ENCODE data around the gene RERG.

GRCh38 chr12:15114501-15114900 is 106.7 kb downstream of the RERG start:
- TF ChIP-seq, protein P1, sequence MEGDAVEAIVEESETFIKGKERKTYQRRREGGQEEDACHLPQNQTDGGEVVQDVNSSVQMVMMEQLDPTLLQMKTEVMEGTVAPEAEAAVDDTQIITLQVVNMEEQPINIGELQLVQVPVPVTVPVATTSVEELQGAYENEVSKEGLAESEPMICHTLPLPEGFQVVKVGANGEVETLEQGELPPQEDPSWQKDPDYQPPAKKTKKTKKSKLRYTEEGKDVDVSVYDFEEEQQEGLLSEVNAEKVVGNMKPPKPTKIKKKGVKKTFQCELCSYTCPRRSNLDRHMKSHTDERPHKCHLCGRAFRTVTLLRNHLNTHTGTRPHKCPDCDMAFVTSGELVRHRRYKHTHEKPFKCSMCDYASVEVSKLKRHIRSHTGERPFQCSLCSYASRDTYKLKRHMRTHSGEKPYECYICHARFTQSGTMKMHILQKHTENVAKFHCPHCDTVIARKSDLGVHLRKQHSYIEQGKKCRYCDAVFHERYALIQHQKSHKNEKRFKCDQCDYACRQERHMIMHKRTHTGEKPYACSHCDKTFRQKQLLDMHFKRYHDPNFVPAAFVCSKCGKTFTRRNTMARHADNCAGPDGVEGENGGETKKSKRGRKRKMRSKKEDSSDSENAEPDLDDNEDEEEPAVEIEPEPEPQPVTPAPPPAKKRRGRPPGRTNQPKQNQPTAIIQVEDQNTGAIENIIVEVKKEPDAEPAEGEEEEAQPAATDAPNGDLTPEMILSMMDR (conservative IDR thresholded peaks at IDR 0.05) = no peak
- TF ChIP-seq EZH2 (IDR thresholded peaks at IDR 0.05; ENCODE audit: low read depth) = no peak

All from PC-9 (cell line).